Urinary bladder (tissue), 4 donors: Measurements from ENCODE around the gene CCSER1. TPM values are rescaled to one million over a fixed set of nuclear protein-coding genes. Genes with fewer than 3 reads are reported as not detected.

ENCODE experiments used
- DNase-seq: peaks from one replicate; pipeline ENCODE4 v3.0.0-alpha.2; 2015; ENCODE audit errors: extremely low spot score
- H3K27ac ChIP-seq: one replicate; pipeline ENCODE4 v1.5.1; 2013; ENCODE audit warnings: low read depth, mild to moderate bottlenecking, moderate library complexity
- H3K36me3 ChIP-seq: one replicate; pipeline ENCODE4 v1.6.1; 2013; ENCODE audit warnings: mild to moderate bottlenecking, moderate library complexity; ENCODE audit not compliant: insufficient read depth
- H3K4me1 ChIP-seq: one replicate; pipeline ENCODE4 v1.6.1; 2013; ENCODE audit warnings: mild to moderate bottlenecking, moderate library complexity; ENCODE audit not compliant: insufficient read depth
- H3K4me3 ChIP-seq: one replicate; pipeline ENCODE4 v1.5.1; 2013; ENCODE audit warnings: low read depth, low read length
- WGBS: extraction: QIAGEN DNeasy Blood & Tissue Kit; methylation state at CpG from one replicate; pipeline ENCODE4 v1.1.7; 2013; 5-methylcytosine and 5-hydroxymethylcytosine counted together
- polyA plus RNA-seq: library from polyadenylated mRNA; stranded (reverse); fragments of 200-250 nt; gene quantifications from one replicate; pipeline ENCODE4 v1.2.3, GENCODE V29; 2013
- total RNA-seq: library from RNA; depleted of rRNA; stranded (reverse); fragments of >200 nt; gene quantifications from one replicate; pipeline ENCODE4 v1.2.3, GENCODE V29; 2014
- donor health status: healthy with polysubstance abuse.
- donor health status: healthy.

CCSER1 gene
- total and polyA plus RNA-seq, 2 donors, result 1.4 to 88.0 TPM

DNA sequence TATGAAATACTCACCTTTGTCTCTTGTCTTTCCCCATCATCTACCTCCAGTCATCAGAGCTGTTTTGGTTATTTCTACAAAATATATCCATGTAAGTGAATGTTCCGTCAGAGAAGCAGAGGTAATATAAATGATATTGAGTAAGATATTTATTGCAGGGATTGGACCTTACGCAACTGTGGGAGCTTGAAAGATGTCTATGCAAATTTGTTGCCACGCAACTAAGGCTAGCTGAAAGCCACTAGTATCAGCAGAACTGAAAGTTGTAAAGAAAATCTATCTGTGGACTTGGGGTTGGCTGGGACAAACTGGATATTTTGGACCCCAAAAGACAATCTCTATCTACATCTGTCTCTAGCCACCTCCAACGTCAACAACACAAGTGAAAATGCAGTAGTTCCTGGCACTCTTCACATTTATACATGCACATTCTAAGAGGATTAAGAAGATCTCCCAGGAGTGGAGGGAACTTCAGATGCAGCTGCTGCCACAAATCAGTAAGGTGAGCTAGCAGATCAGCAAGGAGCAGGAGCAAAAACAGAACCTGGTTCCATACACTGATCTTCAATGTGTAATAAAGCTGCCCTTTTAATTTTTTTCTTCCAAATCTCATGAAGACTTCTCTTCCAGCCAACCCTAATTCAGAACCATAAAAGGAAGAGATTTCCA is 8.5 kb upstream of the CCSER1 start:
- Histone ChIP-seq H3K4me3 (no peak overlapping the region), H3K36me3 (no peaks in the 10 kb centered on the region), H3K4me1 (no peaks in the 10 kb centered on the region), H3K27ac (no peak overlapping the region)
- DNase-seq, result no peak
- 45% methylated on average over 4 of the region's 4 CpGs for WGBS

DNA sequence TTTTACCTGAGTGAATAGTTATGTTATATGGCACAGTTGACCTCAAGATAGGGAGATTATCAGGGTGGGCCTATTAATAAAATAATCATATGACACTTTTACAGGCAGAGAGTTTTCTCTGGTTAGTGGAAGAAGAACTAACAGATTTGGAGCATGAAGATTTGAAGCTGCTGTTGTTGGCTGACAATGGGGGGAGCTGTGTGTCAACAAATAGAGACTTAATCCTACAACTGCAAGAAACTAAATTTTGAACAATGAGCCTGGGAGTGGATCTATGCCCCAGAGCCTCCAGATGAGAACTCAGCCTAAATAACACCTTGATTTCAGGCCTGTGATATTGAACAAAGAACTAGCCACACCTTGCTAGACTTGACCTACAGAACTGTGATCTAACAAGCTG is 7.2 kb upstream of the CCSER1 start:
- H3K27ac ChIP-seq, result no peak overlapping the region
- H3K4me1 ChIP-seq, result no peaks in the 10 kb centered on the region
- no peak for DNase-seq
- no peak overlapping the region for H3K4me3 ChIP-seq
- no peaks in the 10 kb centered on the region for H3K36me3 ChIP-seq

DNA sequence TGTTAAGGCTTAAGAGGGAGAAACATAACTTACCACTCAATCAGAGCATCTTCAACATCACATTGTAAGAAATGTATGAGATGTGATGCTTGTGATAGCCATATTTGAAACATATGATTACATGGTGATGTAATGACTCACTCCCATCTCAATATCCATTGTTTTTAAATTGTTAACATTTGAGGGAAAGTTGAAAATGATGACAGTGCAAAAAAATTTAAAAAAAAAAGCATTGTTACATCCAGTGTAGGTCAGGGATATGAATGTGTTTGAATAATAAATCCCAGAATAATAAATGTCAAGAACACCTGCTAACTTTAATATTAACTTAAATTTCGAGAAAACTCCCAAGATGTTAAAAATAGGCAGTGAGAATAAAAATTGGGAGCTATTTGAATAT is 6.4 kb upstream of the CCSER1 start:
- no peak overlapping the region for H3K4me3 ChIP-seq
- no peak overlapping the region for H3K27ac ChIP-seq
- DNase-seq, result no peak
- no peaks in the 10 kb centered on the region for H3K36me3 ChIP-seq
- H3K4me1 ChIP-seq, result no peaks in the 10 kb centered on the region
- WGBS, result 58% methylated on average over 1 of the region's 1 CpG

DNA sequence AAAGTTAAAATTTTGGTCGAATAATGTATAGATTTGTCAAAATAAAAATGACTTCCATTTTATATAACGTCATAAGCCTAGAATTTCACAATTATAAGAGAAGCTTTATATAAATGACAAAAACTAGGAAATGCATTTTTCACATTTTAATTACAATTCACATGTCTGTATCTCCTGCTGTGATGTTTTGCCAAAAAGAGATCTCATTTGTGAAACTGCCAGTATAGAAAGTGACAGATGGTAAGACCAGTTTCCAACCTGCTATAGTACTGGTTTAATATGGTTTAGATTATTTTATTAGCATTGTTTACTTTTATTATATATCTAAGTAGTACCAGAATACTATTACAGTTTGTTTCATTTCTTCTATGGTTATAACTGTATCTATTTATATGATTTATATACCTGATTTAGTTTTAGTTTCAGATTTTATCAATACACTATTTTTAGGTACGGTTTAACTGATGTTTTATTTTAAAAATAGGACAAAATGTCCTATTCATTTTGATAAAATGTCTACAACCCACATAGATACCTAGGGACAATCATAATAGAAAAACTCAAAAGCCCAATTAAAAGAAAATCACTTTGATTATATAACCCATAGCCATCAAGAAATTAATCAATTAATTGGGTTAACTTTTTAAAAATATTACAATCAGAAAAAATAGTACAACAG is 5.4 kb upstream of the CCSER1 start:
- DNase-seq, result no peak
- WGBS, result 78% methylated on average over 3 of the region's 3 CpGs
- Histone ChIP-seq H3K27ac (no peak overlapping the region), H3K4me1 (no peaks in the 10 kb centered on the region), H3K4me3 (no peak overlapping the region), H3K36me3 (no peaks in the 10 kb centered on the region)

DNA sequence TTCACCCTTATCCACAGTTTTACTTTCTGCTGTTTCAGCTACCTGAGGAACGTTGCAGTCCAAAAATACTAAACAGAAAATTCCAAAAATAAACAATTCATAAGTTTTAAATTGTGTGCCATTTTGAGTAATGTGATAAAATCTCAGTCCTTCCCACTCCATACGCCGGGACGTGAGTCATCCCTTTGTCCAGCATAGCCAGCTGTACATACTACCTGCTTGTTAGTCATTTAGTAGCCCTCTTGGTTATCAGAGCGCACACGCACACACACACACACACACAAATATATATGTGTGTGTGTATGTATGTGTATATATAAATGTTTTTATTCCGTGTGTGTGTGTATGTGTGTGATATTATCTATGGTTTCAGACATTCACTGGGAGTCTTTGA is 4.8 kb upstream of the CCSER1 start:
- H3K36me3 ChIP-seq, result no peaks in the 10 kb centered on the region
- H3K27ac ChIP-seq, result no peak overlapping the region
- WGBS, result 68% methylated on average over 7 of the region's 7 CpGs
- no peak overlapping the region for H3K4me3 ChIP-seq
- no peak for DNase-seq
- no peaks in the 10 kb centered on the region for H3K4me1 ChIP-seq

DNA sequence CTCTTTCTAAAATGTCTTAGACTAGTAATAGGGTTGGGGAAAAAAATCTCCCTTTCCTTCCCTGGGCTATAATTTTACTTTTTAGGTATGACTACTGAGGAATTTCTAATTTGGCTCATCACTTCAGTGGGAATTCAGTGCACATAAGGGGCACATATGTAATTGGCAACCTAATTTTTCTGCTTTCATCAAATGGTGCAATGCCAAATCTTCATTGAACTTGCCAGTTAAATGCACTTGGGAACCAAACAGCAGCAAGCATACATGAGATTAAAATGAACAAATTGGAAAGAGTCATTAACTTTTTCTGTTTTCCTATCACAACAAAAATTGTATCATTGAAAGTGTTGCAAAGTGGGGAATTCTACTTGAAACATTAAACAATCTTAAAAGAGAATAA is 2.9 kb upstream of the CCSER1 start:
- Histone ChIP-seq H3K4me1 (no peaks in the 10 kb centered on the region), H3K36me3 (no peaks in the 10 kb centered on the region), H3K4me3 (no peak overlapping the region), H3K27ac (no peak overlapping the region)
- DNase-seq, result no peak

DNA sequence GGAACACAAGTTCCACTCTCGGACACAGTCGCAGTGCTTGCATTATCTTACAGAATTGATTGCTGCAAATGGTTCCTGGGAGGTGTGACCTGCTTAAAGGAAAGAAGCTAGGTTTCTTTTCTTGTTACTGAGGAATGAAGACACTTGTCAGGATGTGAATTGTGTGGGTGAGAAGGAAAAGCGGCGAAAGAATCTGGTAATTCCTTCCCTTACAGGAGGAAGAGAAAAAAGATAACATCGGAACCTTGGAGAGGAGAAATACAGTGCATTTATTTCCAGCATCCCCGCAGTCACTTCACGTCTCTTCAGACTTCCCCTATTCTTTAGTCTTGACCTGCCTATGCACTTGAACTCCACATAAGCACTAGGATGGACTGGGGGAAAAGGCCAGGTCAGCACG is 389 bp upstream of the CCSER1 start:
- Histone ChIP-seq H3K27ac (no peak overlapping the region), H3K4me1 (no peaks in the 10 kb centered on the region), H3K36me3 (no peaks in the 10 kb centered on the region), H3K4me3 (peak overlapping the region; percentile 60)
- no peak for DNase-seq
- 28% methylated on average over 8 of the region's 8 CpGs for WGBS

DNA sequence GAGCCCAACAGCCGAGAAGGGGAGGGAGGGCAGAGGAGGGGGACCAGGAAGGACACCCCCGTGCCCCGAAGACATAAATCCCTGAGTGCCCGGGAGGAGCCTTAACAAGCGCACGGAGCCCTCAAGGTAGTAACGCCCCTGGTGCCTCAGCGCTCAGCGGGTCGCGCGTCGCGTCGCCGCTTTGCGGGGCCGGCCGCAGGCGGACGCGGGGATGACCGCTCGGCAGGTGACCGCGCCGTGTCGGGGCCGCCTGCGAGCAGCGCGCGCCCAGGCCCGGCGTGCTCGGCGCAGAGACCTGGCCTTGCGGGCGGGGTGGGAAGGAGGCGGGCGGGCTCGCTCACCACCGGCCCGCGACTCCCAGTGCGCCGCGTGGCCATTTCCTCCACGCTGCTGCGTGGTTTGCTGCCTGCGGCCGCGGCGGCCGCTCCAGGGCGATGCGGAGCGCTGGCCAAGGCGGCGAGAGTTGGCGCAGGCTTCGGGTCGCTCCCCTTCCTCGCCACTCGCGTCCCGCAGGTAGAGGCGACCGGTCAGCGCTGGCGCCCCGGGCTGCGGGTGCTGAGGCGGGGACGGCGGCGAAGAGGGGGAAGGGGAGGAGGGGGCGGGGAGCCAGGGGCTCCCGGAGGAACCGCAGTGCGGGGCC is 632 bp downstream of the CCSER1 start:
- no peaks in the 10 kb centered on the region for H3K36me3 ChIP-seq
- DNase-seq, result no peak
- H3K4me3 ChIP-seq, result peak overlapping the region; percentile 60
- H3K4me1 ChIP-seq, result no peaks in the 10 kb centered on the region
- peak overlapping the region; percentile 68 for H3K27ac ChIP-seq
- WGBS, result under 1% methylated on average over 81 of the region's 81 CpGs

DNA sequence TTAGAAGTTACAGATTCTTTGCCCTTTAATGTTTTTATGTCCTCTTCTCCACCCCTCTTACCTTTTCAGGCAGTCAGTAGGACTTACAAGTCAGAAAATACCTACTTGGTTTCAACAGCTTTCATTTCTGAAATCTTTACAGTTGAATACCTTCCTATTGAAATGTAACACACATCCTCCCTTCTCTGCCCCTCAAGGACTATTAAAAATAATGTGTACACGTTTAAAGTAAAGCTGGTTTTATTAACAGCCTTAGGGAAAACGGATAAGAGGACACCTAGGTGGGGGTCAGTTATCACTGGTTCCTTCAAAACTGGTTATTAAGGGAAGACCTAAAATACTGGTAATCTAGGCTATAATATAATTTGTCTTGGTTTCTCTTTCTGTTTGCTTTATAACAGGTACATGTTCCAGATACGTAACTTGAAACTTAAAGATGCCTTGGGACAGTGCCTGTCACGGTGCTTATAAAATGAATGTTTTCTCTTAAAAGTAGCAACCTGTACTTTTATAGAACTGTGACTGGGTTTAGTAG is 1.8 kb downstream of the CCSER1 start:
- DNase-seq, result no peak
- Histone ChIP-seq H3K4me3 (peak overlapping the region; percentile 22), H3K4me1 (no peaks in the 10 kb centered on the region), H3K27ac (no peak overlapping the region), H3K36me3 (no peaks in the 10 kb centered on the region)
- WGBS, result 44% methylated on average over 4 of the region's 4 CpGs

DNA sequence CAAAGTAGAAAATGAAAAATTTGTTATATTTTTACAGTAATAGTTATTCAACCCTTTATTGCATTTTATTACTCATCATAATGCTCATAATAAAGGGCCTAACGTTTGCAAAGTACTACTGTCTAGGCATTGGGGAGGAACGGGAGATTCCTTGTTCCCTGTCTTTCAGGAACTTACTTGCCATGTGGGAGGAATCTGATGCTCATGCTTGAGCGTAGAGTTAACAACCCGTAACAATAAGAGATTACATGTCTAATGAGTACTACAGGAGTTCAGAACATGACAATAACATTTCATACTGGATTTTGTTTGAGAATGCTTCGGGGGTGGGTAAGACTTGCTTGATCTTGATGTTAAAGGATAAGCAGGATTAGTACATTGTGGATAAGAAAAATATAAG is 2.9 kb downstream of the CCSER1 start:
- Histone ChIP-seq H3K4me3 (no peak overlapping the region), H3K4me1 (no peaks in the 10 kb centered on the region), H3K36me3 (no peaks in the 10 kb centered on the region), H3K27ac (no peak overlapping the region)
- no peak for DNase-seq
- 68% methylated on average over 5 of the region's 5 CpGs for WGBS

DNA sequence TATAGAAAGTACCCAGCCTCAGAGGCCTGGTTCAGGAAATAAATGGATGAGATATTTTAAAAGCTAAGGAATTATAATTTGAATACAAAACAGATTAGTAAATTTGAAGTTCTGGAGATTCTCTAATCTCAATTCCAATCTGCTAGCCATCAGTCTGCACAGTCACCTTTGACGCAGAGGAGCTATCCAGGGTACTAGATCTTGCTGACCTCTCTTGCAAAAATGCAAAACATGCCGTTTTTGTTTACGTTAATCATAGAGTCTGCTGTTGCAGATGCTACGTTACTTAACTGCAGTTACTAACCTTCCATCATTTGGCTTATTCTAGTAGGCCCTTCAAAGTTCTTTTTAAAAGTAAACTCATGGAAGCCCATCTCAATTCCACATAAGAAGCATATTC is 10.4 kb downstream of the CCSER1 start:
- DNase-seq, result no peak
- no peaks in the 10 kb centered on the region for H3K4me1 ChIP-seq
- no peaks in the 10 kb centered on the region for H3K36me3 ChIP-seq
- no peak overlapping the region for H3K4me3 ChIP-seq
- H3K27ac ChIP-seq, result no peak overlapping the region
- WGBS, result 16% methylated on average over 4 of the region's 4 CpGs

DNA sequence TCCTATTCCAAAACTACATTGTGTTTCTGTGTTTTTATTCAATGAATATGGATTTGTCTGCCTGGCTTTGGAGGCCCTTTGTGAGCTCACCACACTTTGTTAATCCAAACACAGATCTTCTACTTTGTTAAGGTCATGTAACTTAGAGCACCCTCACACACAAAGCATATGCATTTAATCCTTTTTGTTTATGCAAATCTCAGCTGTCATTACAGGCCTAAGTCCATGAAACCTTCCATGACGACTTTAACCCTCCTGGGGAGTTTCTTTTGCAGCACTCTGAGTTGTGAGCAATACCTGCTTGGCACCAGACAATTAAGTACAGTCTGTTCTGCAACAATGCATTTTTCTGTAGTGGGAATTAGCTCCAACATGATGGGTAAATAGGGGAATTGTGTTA is 14.9 kb downstream of the CCSER1 start:
- no peaks in the 10 kb centered on the region for H3K36me3 ChIP-seq
- DNase-seq, result no peak
- WGBS, result 12% methylated on average over 1 of the region's 1 CpG
- H3K4me3 ChIP-seq, result no peak overlapping the region
- no peaks in the 10 kb centered on the region for H3K4me1 ChIP-seq
- no peak overlapping the region for H3K27ac ChIP-seq

DNA sequence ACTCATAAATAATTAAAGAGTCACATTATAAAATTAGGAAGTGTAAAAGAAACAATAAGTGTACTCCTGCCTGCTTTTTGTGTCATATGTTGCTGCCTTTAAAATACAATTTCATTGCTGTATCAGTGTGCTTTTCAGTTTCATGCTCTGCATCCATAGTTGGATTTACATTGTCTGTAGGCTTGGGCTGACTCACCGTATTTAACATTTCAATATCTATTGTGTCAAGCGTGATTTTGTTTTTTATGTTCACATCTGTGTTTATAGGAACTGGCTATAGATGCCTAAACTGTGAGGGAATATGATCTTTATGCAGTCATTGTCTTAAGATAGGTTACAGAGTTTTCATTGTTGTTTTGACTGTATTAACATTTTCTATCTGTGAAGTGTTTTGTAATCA is 18.1 kb downstream of the CCSER1 start:
- H3K4me1 ChIP-seq, result no peaks in the 10 kb centered on the region
- 64% methylated on average over 2 of the region's 2 CpGs for WGBS

DNA sequence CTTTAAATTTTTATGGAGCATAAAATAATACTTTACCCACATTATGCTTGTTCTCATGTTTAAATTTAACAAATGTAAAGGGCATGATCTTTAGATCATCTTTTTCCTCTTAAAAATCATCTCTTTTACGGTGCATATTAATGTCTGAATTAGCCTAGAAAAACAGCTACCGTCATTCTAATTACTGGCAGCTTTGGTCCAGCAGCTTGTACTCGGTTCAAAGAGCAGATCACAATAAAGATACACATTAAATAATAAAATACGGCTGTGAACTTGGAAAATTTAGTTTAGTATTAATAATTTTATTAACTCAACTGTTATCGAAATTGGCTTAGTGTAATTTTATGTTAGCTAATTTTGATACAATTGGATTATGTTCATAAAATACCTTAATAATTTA is 19.1 kb downstream of the CCSER1 start:
- Histone ChIP-seq H3K4me3 (no peak overlapping the region), H3K4me1 (no peaks in the 10 kb centered on the region), H3K36me3 (no peaks in the 10 kb centered on the region), H3K27ac (no peak overlapping the region)
- WGBS, result 69% methylated on average over 5 of the region's 5 CpGs
- no peak for DNase-seq

More for the DNA sequence above, 18.1 kb downstream of the CCSER1 start:
- DNase-seq, result no peak
- H3K27ac ChIP-seq, result no peak overlapping the region
- H3K4me3 ChIP-seq, result no peak overlapping the region
- H3K36me3 ChIP-seq, result no peaks in the 10 kb centered on the region
